Stimulated activated CD4-positive, alpha-beta T cell treated with anti-CD3 and anti-CD28 coated beads, TNF-alpha, amount 100 ng/mL, for 24 hours (primary cell): Measurements from ENCODE around the gene UBTD1.

ENCODE experiments used
- DNase-seq, 3 experiments: peaks; one replicate each; pipeline ENCODE4 v3.0.0-alpha.2; 2020; ENCODE audit warnings: low read depth in 3 of 3

Gene UBTD1

DNA sequence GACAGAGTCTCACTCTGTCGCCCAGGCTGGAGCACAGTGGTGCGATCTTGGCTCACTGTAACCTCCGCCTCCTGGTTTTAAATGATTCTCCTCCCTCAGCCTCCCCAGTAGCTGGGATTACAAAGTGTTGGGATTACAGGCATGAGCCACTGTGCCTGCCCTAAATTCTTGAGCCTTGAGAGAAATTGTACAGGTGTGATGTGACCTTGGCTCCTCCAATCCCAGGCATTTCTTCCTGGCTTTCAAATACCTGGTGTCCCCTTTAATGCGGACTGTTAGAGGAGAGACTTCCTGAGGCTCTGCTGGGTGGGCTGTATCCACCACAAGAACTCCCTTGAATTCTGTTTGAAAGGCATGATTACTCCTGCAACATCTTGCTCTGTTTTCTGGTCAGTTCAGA, 119.6 kb downstream of the UBTD1 start:
- DNase-seq = no peak

GRCh38 chr10:97618733-97619132, 120.0 kb downstream of the UBTD1 start:
- no peak for DNase-seq
